ENCODE data around the gene SORD. TPM values are rescaled to one million over a fixed set of nuclear protein-coding genes. Genes with fewer than 3 reads are reported as not detected.
"Not testable (repeated sequence)": the region's sequence is repeated elsewhere in the genome, so short reads cannot be mapped to it uniquely, and the experiment has no call there.

The SORD gene
- total RNA-seq, 3 donors from 2014 or later, result 26.9 to 42.7 (median 32.6) TPM

DNA sequence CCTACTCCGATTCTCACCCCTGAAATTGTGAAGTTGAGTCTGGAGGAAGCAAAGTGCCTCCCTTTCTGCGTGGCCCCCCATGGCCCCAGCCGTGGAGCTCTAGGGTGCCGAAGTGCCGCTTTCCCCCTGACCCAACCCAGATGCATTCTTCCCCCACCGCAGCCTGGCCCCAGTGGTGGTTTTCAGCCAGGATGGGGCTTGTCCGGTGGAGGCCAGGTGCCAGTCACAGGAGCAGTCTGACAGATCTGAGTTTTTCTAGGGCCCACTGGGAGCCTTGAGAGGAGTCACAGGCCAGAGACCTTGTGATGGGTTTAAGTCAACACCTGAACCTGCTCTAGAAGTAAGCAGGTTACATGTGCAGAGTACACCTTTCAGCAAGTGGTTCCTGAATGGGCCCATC is 39.3 kb downstream of the SORD start:
- not testable (repeated sequence) for H3K4me1 Mint-ChIP-seq (ENCODE audit: low read depth); ATAC-seq; H3K4me3 Mint-ChIP-seq; DNase-seq; H3K27me3 Mint-ChIP-seq (ENCODE audit: low read depth); H3K9me3 Mint-ChIP-seq
- peaks cover 14% of the 10 kb centered on the region for H3K36me3 Mint-ChIP-seq (ENCODE audit: insufficient read depth)

DNA sequence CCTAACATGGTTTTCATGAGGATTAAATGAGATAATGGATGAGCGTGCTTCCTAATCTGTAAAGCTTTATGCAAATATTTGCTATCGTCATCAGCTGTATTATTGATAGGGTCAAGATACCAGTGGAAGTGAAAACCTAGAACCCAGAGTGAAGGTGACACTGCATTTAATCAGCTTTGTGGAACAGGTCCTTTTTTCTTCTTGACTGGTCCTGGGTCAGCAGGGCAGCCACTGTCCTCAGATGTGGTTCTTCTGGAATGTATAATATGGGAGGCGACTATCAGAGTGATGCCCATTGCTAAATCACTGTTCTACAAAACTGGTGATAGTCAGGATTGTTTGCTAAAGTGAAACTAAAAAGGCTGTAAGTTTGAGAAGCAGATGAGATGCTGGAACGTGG is 41.4 kb downstream of the SORD start:
- Mint-ChIP-seq H3K4me1 (ENCODE audit: low read depth) (peaks cover 3% of the 10 kb centered on the region), H3K27me3 (ENCODE audit: low read depth) (no peaks in the 10 kb centered on the region), H3K36me3 (ENCODE audit: insufficient read depth) (peaks cover 20% of the 10 kb centered on the region), H3K9me3 (no peaks in the 10 kb centered on the region), H3K4me3 (no peak overlapping the region)
- ATAC-seq (no peak), DNase-seq (no peak)

DNA sequence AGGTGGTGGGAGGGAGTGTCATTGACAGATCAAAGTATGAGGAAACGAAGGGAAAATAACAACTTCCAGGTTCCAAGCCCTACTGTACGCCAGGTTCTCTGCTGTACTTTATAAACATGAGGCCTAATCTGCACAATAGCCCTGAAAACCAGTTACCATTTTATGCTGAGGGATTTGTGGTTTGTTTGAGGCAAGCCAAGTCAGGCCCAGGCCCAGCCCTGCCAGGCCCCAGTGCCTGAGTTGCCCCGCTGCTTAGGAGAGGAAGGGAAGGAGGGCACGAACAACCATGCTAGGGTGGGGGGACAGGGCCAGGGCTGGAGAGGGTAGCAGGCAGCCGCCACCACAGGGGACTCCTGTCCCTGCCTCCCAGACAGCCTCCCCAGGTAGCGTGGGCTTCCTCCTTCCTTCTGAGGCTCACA is 47.0 kb downstream of the SORD start:
- not testable (repeated sequence) for H3K4me1 Mint-ChIP-seq (ENCODE audit: low read depth); H3K27me3 Mint-ChIP-seq (ENCODE audit: low read depth); H3K4me3 Mint-ChIP-seq; DNase-seq; ATAC-seq; H3K9me3 Mint-ChIP-seq
- peaks cover 16% of the 10 kb centered on the region for H3K36me3 Mint-ChIP-seq (ENCODE audit: insufficient read depth)

DNA sequence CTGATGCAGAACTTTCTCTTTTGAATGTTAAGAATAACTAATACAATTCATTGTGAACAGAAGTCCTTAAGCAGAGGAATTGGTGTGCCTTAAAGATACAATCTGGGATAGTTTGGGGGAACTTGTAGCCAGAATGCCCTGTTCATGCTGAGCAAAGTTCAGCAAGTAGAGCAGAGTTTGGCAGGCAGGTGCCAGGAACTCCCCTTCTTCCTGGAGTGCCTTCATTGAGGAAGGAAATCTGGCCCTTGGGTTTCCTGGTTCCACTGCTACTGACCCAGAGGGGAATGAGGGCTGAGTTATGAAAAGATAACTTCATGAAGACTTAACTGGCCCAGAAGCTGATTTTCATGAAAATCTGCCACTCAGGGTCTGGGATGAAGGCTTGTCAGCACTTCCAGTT is 50.6 kb downstream of the SORD start:
- not testable (repeated sequence) for H3K36me3 Mint-ChIP-seq (ENCODE audit: insufficient read depth); H3K4me1 Mint-ChIP-seq (ENCODE audit: low read depth); H3K27me3 Mint-ChIP-seq (ENCODE audit: low read depth); H3K9me3 Mint-ChIP-seq; ATAC-seq; DNase-seq; H3K4me3 Mint-ChIP-seq

DNA sequence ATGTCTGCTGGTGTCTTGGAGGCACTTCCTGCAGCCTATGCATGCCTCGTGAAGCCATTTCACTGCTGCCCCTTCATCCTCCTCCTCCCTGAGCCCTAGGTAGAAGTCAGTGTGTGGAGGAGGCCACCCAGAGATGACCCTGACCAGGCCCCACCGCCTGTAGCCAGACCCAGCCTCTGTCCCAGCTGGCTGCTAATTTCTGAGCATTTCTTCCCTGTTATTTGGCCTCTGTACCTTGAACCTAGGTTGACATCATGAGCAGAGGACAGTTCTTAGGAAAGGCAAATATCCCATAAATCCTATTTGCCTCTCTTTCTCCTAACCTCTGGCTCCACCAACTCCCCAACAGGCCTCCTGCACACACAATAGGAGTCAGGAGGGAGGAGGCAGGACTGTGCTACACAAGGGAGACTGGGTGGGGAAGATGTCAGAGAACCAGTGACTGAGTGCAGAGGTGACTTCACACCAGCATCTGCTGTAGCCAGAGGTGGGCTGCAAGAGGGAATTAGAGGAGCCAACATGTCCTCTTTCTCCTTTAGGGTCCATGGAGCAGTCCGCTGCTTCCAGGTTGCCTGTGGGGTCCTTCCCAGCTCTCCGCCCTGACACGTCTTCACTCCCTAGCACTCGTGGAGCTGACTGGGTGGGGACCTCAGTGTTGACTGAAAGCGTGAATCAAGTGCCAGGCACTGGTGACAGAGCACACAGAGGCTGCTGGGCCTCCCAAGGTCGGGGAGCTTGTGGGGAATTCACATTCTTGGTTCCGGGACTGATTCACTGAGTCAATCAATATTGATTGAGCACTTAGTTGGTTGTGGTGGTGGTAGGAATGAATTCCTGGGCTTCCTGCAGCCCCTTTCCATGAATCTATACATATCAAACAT is 52.7 kb downstream of the SORD start:
- not testable (repeated sequence) for H3K9me3 Mint-ChIP-seq; H3K36me3 Mint-ChIP-seq (ENCODE audit: insufficient read depth); ATAC-seq; H3K4me3 Mint-ChIP-seq; H3K27me3 Mint-ChIP-seq (ENCODE audit: low read depth); H3K4me1 Mint-ChIP-seq (ENCODE audit: low read depth); DNase-seq

DNA sequence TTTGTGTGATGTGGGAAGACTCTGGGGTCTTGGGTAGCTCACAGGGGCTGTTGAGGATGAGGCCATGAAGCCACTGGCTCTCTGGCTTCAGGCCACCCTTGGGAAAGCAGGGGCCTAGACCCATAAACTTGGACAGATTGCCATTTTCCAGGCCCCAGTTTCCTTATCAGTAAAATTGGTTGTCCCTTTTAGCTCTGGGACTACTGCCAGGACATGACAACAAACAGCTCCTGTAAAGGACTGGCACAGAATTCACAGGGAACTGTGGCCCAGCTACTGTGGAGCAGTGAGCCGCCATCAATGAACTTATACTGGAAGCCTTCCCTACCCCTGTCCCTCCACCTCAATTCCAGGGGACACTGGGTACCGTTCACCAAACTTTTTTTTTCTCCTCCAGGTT is 54.4 kb downstream of the SORD start:
- not testable (repeated sequence) for ATAC-seq; DNase-seq; H3K4me1 Mint-ChIP-seq (ENCODE audit: low read depth); H3K9me3 Mint-ChIP-seq; H3K27me3 Mint-ChIP-seq (ENCODE audit: low read depth); H3K4me3 Mint-ChIP-seq; H3K36me3 Mint-ChIP-seq (ENCODE audit: insufficient read depth)

DNA sequence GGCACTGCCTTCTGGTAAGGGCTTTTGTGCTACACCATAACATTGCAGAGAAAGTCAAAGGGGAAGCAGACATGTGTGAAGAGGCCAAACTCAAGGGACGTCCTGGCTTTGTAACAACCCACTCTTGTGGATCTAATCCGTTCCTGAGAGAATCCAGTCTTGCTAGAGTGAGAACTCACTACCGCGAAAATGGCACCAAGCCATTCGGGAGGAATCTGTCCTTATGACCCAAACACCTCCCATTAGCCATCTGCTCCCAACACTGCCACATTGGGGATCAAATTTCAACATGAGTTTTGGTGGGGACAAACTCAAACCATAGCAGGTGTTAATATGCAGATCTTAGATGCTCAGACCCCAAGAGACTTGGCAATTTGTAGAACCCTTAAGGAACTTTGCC is 56.2 kb downstream of the SORD start:
- not testable (repeated sequence) for H3K36me3 Mint-ChIP-seq (ENCODE audit: insufficient read depth); H3K9me3 Mint-ChIP-seq; H3K4me3 Mint-ChIP-seq; H3K4me1 Mint-ChIP-seq (ENCODE audit: low read depth); H3K27me3 Mint-ChIP-seq (ENCODE audit: low read depth); ATAC-seq; DNase-seq

DNA sequence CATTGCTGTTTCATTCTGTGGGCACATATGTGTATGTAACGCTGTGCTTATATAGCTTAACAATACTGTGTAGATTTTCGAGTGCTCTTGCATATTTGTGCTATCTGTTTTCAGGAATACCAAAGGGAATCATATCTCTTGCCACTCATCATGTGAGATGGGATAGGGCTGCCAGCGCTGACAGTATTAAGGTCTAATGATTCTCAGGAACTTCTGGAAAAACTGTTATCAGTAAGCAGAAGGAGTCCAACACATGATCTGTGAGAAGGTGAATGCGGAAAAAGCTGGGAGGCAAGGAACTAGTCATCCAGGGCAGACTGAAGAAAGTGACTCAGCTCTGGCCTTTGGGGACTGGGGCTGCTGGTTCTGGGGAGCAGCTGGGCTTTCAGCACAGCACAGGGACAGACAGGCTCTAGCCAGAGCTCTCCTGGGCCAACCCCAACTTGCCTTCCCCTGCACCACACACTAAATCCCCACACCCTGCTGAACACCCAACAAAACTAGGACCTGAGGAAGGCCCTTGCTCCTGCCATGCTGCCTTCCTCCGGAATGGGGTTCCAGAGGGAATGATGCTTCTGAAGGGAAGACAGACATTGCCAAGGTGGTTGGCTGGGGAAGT is 56.7 kb downstream of the SORD start:
- ATAC-seq; H3K27me3 Mint-ChIP-seq (ENCODE audit: low read depth): not testable (repeated sequence)

DNA sequence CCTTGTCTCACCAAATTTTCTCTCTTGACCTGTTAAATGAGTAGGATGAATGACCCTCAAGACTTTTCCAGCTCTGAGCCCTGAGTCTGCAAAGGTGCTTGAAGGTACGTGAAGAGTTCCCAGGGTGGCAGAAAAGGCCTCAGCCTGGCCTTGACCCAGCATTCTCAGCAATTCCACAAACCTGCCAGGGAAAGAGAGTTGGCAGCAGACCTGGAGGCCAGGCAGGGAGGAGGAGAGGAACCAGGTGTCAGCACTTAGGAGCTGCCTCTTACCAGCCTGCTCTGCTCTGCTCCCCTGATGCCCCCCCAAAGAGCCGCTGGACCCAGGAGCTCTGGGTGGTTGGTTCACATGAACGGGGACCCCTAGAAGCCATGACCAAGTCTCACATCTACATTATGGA is 57.6 kb downstream of the SORD start:
- not testable (repeated sequence) for H3K9me3 Mint-ChIP-seq; H3K4me3 Mint-ChIP-seq; ATAC-seq; H3K36me3 Mint-ChIP-seq (ENCODE audit: insufficient read depth); H3K4me1 Mint-ChIP-seq (ENCODE audit: low read depth); DNase-seq
- H3K27me3 Mint-ChIP-seq (ENCODE audit: low read depth), result peaks cover 11% of the 10 kb centered on the region

More for the DNA sequence above, 56.7 kb downstream of the SORD start:
- not testable (repeated sequence) for DNase-seq; H3K4me1 Mint-ChIP-seq (ENCODE audit: low read depth); H3K36me3 Mint-ChIP-seq (ENCODE audit: insufficient read depth); H3K4me3 Mint-ChIP-seq; H3K9me3 Mint-ChIP-seq

DNA sequence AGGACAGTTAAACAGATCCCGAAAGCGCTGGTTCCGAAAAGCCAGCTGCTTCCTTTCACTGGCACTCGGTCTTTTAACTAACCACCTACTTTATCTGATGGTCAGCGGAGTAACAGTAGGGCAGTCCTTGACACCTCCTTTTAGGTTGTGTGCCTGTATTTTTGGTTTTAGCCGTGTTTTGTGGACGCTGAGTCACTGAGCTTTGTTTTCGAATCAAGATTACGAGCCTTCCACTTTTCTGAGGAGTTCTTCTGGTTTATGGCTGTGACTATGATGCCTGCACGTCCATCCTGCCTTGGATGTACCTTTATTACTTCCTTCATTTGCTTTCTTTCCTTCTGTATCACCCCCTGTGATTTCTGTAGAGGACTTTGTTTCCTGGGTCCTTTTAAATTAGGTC is 59.4 kb downstream of the SORD start:
- H3K4me1 Mint-ChIP-seq (ENCODE audit: low read depth); ATAC-seq; H3K36me3 Mint-ChIP-seq (ENCODE audit: insufficient read depth); DNase-seq; H3K9me3 Mint-ChIP-seq; H3K4me3 Mint-ChIP-seq: not testable (repeated sequence)
- H3K27me3 Mint-ChIP-seq (ENCODE audit: low read depth), result peaks cover 17% of the 10 kb centered on the region

DNA sequence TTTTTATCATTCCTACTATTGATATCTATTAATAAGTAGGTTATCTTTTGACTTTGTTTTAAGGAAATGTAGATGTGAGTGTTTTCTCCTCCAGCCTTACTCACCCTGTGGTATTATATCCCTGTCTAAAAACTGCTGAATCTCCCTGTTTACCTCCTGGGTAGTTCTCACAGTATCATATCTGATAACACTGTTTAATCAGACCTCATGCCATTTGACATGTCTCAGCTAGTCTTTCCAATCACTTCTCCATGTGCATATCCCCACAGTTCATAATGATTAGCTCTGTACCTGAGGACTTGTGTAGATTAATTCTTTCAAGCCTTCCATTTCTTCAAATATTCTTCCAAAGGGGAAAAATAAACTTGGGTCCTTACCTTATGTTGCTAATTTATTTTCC is 60.2 kb downstream of the SORD start:
- no peaks in the 10 kb centered on the region for H3K36me3 Mint-ChIP-seq (ENCODE audit: insufficient read depth)
- no peaks in the 10 kb centered on the region for H3K4me1 Mint-ChIP-seq (ENCODE audit: low read depth)
- H3K4me3 Mint-ChIP-seq, result no peak overlapping the region
- ATAC-seq (no peak), DNase-seq (no peak)
- peaks cover 22% of the 10 kb centered on the region for H3K27me3 Mint-ChIP-seq (ENCODE audit: low read depth)
- H3K9me3 Mint-ChIP-seq, result no peaks in the 10 kb centered on the region

DNA sequence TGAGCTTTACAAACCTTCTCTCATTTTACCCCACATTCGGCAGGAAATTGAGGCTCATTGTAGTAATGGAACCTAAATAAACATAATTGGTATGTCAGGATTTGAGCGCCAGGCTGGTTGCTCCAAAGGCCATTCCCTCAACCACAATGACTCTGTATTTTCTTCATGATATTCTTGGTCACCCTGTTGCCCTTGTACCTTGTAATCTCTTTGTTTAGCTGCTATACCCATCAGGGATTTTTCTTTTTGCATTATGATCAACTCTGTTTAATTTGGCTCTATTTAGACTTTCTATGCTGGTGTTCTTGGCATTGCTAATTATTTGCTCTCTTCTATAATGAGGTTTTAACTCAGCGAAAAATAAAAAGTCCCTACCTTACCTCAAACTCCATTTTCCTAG is 61.2 kb downstream of the SORD start:
- no peaks in the 10 kb centered on the region for H3K9me3 Mint-ChIP-seq
- DNase-seq (no peak), ATAC-seq (no peak)
- no peaks in the 10 kb centered on the region for H3K36me3 Mint-ChIP-seq (ENCODE audit: insufficient read depth)
- peaks cover 22% of the 10 kb centered on the region for H3K27me3 Mint-ChIP-seq (ENCODE audit: low read depth)
- H3K4me3 Mint-ChIP-seq, result no peak overlapping the region
- H3K4me1 Mint-ChIP-seq (ENCODE audit: low read depth), result no peaks in the 10 kb centered on the region

DNA sequence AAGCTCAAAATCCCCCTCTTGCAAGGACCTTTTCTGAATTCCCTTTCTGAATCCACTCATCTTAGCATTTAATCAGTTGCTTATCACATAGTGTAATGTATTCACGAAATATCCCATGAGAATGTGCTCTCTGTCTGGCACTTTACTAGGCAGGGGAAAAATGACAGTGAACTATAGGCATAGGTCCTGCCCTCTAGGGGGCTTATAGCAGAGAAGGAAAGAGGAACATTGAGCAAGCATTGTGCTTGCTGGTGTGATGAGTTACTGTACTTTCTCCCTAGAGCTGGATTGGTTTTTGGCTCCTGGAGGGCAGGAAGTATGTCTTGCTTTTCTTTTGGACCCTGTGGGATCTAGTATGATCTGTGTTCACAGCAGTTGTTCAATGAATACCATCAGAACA is 64.5 kb downstream of the SORD start:
- Mint-ChIP-seq H3K27me3 (ENCODE audit: low read depth) (peaks cover 25% of the 10 kb centered on the region), H3K9me3 (no peaks in the 10 kb centered on the region), H3K4me1 (ENCODE audit: low read depth) (no peaks in the 10 kb centered on the region), H3K36me3 (ENCODE audit: insufficient read depth) (no peaks in the 10 kb centered on the region), H3K4me3 (no peak overlapping the region)
- ATAC-seq, result no peak
- DNase-seq, result no peak

DNA sequence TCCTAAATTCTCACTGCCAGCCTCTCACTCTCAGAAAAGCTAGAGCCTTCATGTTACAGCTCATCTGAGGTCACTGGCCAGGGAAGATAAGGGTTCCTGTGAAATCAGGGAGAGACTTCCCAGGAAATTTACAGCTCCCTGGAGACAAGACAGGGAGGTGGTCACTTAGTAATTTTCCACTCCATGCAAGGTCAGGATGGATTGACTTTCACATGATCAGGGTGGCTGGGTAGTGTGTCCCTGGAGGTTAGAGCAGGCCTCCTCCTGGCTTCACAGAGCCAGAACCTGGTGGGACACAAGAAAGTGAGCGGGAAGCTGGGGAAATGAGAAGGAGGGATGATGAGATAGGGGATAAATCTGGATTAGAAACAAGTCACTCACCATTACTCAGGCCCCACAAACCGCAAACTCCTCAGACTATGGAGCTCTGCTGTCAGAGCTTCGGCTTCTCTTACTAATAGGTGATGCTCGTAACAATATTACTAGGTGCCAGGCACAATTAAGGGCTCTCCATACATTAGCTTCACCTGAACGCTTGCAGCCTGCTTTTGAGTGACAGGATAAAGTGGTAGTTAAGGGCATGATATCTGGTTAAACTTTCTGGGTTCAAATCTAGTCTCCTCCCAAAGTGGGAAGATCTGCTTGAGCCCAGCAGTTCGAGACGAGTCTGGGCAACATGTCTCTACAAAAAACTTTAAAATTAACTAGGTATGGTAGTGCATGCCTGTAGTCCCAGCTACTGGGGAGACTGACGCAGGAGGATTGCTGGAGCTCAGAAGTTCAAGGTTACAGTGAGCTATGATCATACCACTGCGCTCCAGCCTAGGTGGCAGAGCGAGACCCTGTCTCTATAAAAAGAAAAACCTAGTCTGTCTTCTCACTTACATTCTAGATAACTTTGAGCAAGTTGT is 66.1 kb downstream of the SORD start:
- Mint-ChIP-seq H3K9me3 (no peaks in the 10 kb centered on the region), H3K36me3 (ENCODE audit: insufficient read depth) (no peaks in the 10 kb centered on the region), H3K27me3 (ENCODE audit: low read depth) (peaks cover 23% of the 10 kb centered on the region), H3K4me3 (no peak overlapping the region), H3K4me1 (ENCODE audit: low read depth) (no peaks in the 10 kb centered on the region)
- no peak for DNase-seq
- ATAC-seq, result no peak
